GM23338 (cell line): ENCODE data around the gene LRMDA.

Experiments
- CTCF ChIP-seq, 2 experiments: fragments of 200-600 bp in 1 of 2; sonication (generic) in 1 of 2; conservative IDR thresholded peaks; 2 replicates each; pipeline versions ENCODE4 v1.5.1 to v1.6.1; 2016 to 2017; ENCODE audit warnings: antibody characterized with exemption in 2 of 2, low read depth in 2 of 2, mild to moderate bottlenecking in 2 of 2, moderate library complexity in 1 of 2
- EZH2 ChIP-seq: fragments of 200-600 bp; sonication (generic); IDR thresholded peaks from one replicate; pipeline ENCODE4 v1.8.0; 2017; ENCODE audit warnings: antibody characterized with exemption, mild to moderate bottlenecking, low read depth; ENCODE audit not compliant: unreplicated experiment
- EZH2phosphoT487 ChIP-seq: fragments of 200-600 bp; sonication (generic); IDR thresholded peaks from one replicate; pipeline ENCODE4 v1.8.1; 2018; ENCODE audit warnings: antibody characterized with exemption; ENCODE audit not compliant: unreplicated experiment
- NANOG ChIP-seq: IDR thresholded peaks from 2 replicates; pipeline ENCODE4 v1.6.1; 2016; ENCODE audit warnings: antibody characterized with exemption, borderline replicate concordance
- POLR2AphosphoS5 ChIP-seq: IDR thresholded peaks from 2 replicates; pipeline ENCODE4 v1.6.1; 2016; ENCODE audit warnings: antibody characterized with exemption, low read depth
- REST ChIP-seq: IDR thresholded peaks from one replicate; pipeline ENCODE4 v1.6.1; 2018; ENCODE audit warnings: antibody characterized with exemption; ENCODE audit not compliant: unreplicated experiment
- ZNF114 ChIP-seq: fragments of 250-450 bp; sonication (Bioruptor Pico); IDR thresholded peaks from 2 replicates; pipeline ENCODE4 v1.5.0; 2020; ENCODE audit warnings: mild to moderate bottlenecking, moderate library complexity
- ZNF331 ChIP-seq: fragments of 250-450 bp; sonication (Bioruptor Pico); IDR thresholded peaks from 2 replicates; pipeline ENCODE4 v1.5.0; 2020; ENCODE audit warnings: low read depth, mild to moderate bottlenecking, moderate library complexity

- TF ChIP-seq POLR2AphosphoS5 (no peak), CTCF (conservative IDR thresholded peaks at IDR 0.05; ENCODE audit: low read depth in 2 of 2) (no peak), REST (no peak), EZH2 (no peak), ZNF331 (CRISPR knock-in tag) (no peak), ZNF114 (CRISPR knock-in tag) (no peak), EZH2phosphoT487 (no peak), NANOG (no peak)
Observed at GRCh38 chr10:76433161-76434005, 1002.0 kb downstream of the LRMDA start.
